Measurements from ENCODE around the gene PNMA5.
"Not testable (repeated sequence)": the region's sequence is repeated elsewhere in the genome, so short reads cannot be mapped to it uniquely, and the experiment has no call there.

- not testable (repeated sequence) for TF ChIP-seq YY1 (IDR thresholded peaks at IDR 0.05; ENCODE audit: low read depth, low read length); CTCF (IDR thresholded peaks at IDR 0.05; ENCODE audit: control extremely low read depth in 1 of 3, insufficient read depth in 1 of 3, low read depth in 1 of 3, low read length in 3 of 3); POLR2A (IDR thresholded peaks at IDR 0.05; ENCODE audit: control extremely low read depth in 1 of 2, low read depth in 2 of 2, low read length in 2 of 2); ATF3 (IDR thresholded peaks at IDR 0.05; ENCODE audit: insufficient read depth, low read depth, low read length); EZH2 (IDR thresholded peaks at IDR 0.05; ENCODE audit: low read depth, low read length, severe bottlenecking); POLR2AphosphoS5 (IDR thresholded peaks at IDR 0.05; ENCODE audit: low read depth, low read length); CEBPB (IDR thresholded peaks at IDR 0.05; ENCODE audit: low read depth, low read length); JUND (IDR thresholded peaks at IDR 0.05; ENCODE audit: low read length); RFX5 (IDR thresholded peaks at IDR 0.05; ENCODE audit: borderline replicate concordance, low read depth, low read length); CHD2 (IDR thresholded peaks at IDR 0.05; ENCODE audit: low read length); FOSL1 (IDR thresholded peaks at IDR 0.05; ENCODE audit: insufficient read depth, low read depth, low read length); KDM1A (IDR thresholded peaks at IDR 0.05; ENCODE audit: borderline replicate concordance, low read length)
Measured at GRCh38 chrX:153017174-153017573, 23.3 kb upstream of the PNMA5 start.
